Endodermal cell (in vitro differentiated cells): Measurements from ENCODE around the gene TRABD2B. TPM values are rescaled to one million over a fixed set of nuclear protein-coding genes. Genes with fewer than 3 reads are reported as not detected.

Source experiments
- DNase-seq: peaks from one replicate; pipeline ENCODE4 v3.0.0-alpha.2; 2017
- H3K27ac ChIP-seq: 2 replicates; pipeline ENCODE4 v1.5.1; 2013; ENCODE audit warnings: mild to moderate bottlenecking, low read depth, low read length, moderate library complexity
- H3K27me3 ChIP-seq: 2 replicates; pipeline ENCODE4 v1.6.1; 2013; ENCODE audit warnings: mild to moderate bottlenecking, low read length, moderate library complexity; ENCODE audit not compliant: insufficient read depth, control insufficient read depth, poor library complexity, severe bottlenecking
- H3K36me3 ChIP-seq: 2 replicates; pipeline ENCODE4 v1.7.0; 2013; ENCODE audit warnings: mild to moderate bottlenecking, low read length, moderate library complexity; ENCODE audit not compliant: control insufficient read depth, insufficient read depth
- H3K4me1 ChIP-seq: one replicate; pipeline ENCODE4 v1.7.0; 2013; ENCODE audit warnings: low read length; ENCODE audit not compliant: control insufficient read depth, insufficient read depth
- H3K4me3 ChIP-seq: 2 replicates; pipeline ENCODE4 v1.5.1; 2013; ENCODE audit warnings: mild to moderate bottlenecking, low read length, moderate library complexity
- H3K9ac ChIP-seq: 2 replicates; pipeline ENCODE4 v1.6.1; 2013; ENCODE audit warnings: mild to moderate bottlenecking, low read length, moderate library complexity; ENCODE audit not compliant: poor library complexity, severe bottlenecking; ENCODE audit errors: extremely low read depth
- H3K9me3 ChIP-seq: 2 replicates; pipeline ENCODE4 v1.6.1; 2013; ENCODE audit warnings: mild to moderate bottlenecking, low read length, moderate library complexity; ENCODE audit not compliant: control insufficient read depth
- H3K27ac Mint-ChIP-seq: 2 replicates; pipeline ENCODE4 v1.8.0; 2020; ENCODE audit warnings: mixed read lengths
- H3K27me3 Mint-ChIP-seq: 2 replicates; pipeline ENCODE4 v1.8.0; 2021; ENCODE audit warnings: mild to moderate bottlenecking, mixed read lengths; ENCODE audit not compliant: insufficient read depth
- H3K36me3 Mint-ChIP-seq: 2 replicates; pipeline ENCODE4 v1.8.0; 2020; ENCODE audit warnings: low read depth, mixed read lengths
- H3K4me1 Mint-ChIP-seq: 2 replicates; pipeline ENCODE4 v1.8.0; 2020; ENCODE audit warnings: mixed read lengths
- H3K4me3 Mint-ChIP-seq: 2 replicates; pipeline ENCODE4 v1.8.0; 2020; ENCODE audit warnings: mild to moderate bottlenecking, moderate library complexity, mixed read lengths
- H3K9me3 Mint-ChIP-seq: 2 replicates; pipeline ENCODE4 v1.8.0; 2020; ENCODE audit warnings: mild to moderate bottlenecking, mixed read lengths
- CTCF ChIP-seq: fragments of 200-600 bp; sonication (generic); conservative IDR thresholded peaks from 2 replicates; pipeline ENCODE4 v1.5.0; 2021; ENCODE audit warnings: antibody characterized with exemption, mild to moderate bottlenecking
- WGBS, 2 experiments: methylation state at CpG; one replicate each; pipeline versions ENCODE4 v1.1.5 to v1.1.7; 2013; ENCODE audit warnings: missing lambda C conversion rate in 2 of 2, mixed read lengths in 1 of 2; ENCODE audit not compliant: insufficient coverage in 1 of 2, insufficient read length in 1 of 2; 5-methylcytosine and 5-hydroxymethylcytosine counted together
- total RNA-seq, 2 donors: library from RNA; stranded (reverse); fragmentation: NEBNext Ultra II Directional in 1 of 2; extraction: Animal tissue kit (Norgen Biotek cat#: 25700) in 1 of 2; gene quantifications; 2 replicates in 1 of 2; 3 replicates in 1 of 2; pipeline ENCODE4 v1.2.1, GENCODE V29; 2021

TRABD2B gene
- total RNA-seq, 2 donors from 2014 or later: 24.4 to 28.0 TPM

- no peak for TF ChIP-seq CTCF
- Histone ChIP-seq H3K27ac (no peak overlapping the region), H3K4me1 (peaks cover 2% of the 10 kb centered on the region), H3K4me3 (no peak overlapping the region), H3K9me3 (no peaks in the 10 kb centered on the region), H3K27me3 (no peaks in the 10 kb centered on the region), H3K9ac (no peak overlapping the region), H3K36me3 (peaks cover 63% of the 10 kb centered on the region)
- 100% methylated on average over 1 of the region's 1 CpG for WGBS, 2 experiments
- Mint-ChIP-seq H3K4me1 (no peaks in the 10 kb centered on the region), H3K27me3 (no peaks in the 10 kb centered on the region), H3K4me3 (no peak overlapping the region), H3K27ac (no peak overlapping the region), H3K36me3 (peaks cover 50% of the 10 kb centered on the region), H3K9me3 (no peaks in the 10 kb centered on the region)
- no peak for DNase-seq
Measured at GRCh38 chr1:47787560-47787959, 209.6 kb downstream of the TRABD2B start.

- no peak for DNase-seq
- Histone ChIP-seq H3K36me3 (peaks cover 59% of the 10 kb centered on the region), H3K4me3 (no peak overlapping the region), H3K9me3 (no peaks in the 10 kb centered on the region), H3K27ac (no peak overlapping the region), H3K9ac (no peak overlapping the region), H3K4me1 (peaks cover 4% of the 10 kb centered on the region), H3K27me3 (no peaks in the 10 kb centered on the region)
- Mint-ChIP-seq H3K27me3 (no peaks in the 10 kb centered on the region), H3K36me3 (peaks cover 47% of the 10 kb centered on the region), H3K27ac (peak overlapping the region; percentile 53), H3K9me3 (no peaks in the 10 kb centered on the region), H3K4me3 (no peak overlapping the region), H3K4me1 (no peaks in the 10 kb centered on the region)
- WGBS, 2 experiments: 86 to 94% methylated on average over 4 to 6 of the region's 6 CpGs
- TF ChIP-seq CTCF: no peak
Measured at GRCh38 chr1:47786316-47786715, 210.9 kb downstream of the TRABD2B start.

GRCh38 chr1:47785561-47786271, 211.5 kb downstream of the TRABD2B start:
- Mint-ChIP-seq H3K36me3 (peaks cover 47% of the 10 kb centered on the region), H3K27ac (no peak overlapping the region), H3K4me3 (no peak overlapping the region), H3K9me3 (no peaks in the 10 kb centered on the region), H3K27me3 (no peaks in the 10 kb centered on the region), H3K4me1 (no peaks in the 10 kb centered on the region)
- Histone ChIP-seq H3K36me3 (peaks cover 55% of the 10 kb centered on the region), H3K4me3 (no peak overlapping the region), H3K27ac (no peak overlapping the region), H3K4me1 (peaks cover 4% of the 10 kb centered on the region), H3K9ac (no peak overlapping the region), H3K9me3 (no peaks in the 10 kb centered on the region), H3K27me3 (no peaks in the 10 kb centered on the region)
- DNase-seq: peak; percentile 81
- WGBS, 2 experiments: 81 to 91% methylated on average over 7 to 10 of the region's 10 CpGs
- TF ChIP-seq CTCF: peak; percentile 75
